Measurements from ENCODE around the gene AAK1.

GRCh38 chr2:69570474-69570873 lies 73.1 kb downstream of the AAK1 start:
- no peak for TF ChIP-seq CTCF (IDR thresholded peaks at IDR 0.05)
- TF ChIP-seq POLR2A (IDR thresholded peaks at IDR 0.05): no peak

All from prostate gland (tissue), 2 donors.